ENCODE results near the gene RSPH3. TPM values are rescaled to one million over a fixed set of nuclear protein-coding genes. Genes with fewer than 3 reads are reported as not detected.
"Not testable (repeated sequence)": the region's sequence is repeated elsewhere in the genome, so short reads cannot be mapped to it uniquely, and the experiment has no call there.

Gene RSPH3
- total RNA-seq, 3 donors from 2014 or later (not counting 1 experiment from before 2014, with no cell fraction given) = 1.5 to 2.9 (median 2.4) TPM

- H3K27ac Mint-ChIP-seq = peak overlapping the region; percentile 97
- DNase-seq (no peak), ATAC-seq (no peak)
- no CpG with 5 or more reads among the region's 1 CpG for WGBS (ENCODE audit: insufficient coverage)
- Histone ChIP-seq H3K27me3 (ENCODE audit: control insufficient read depth, insufficient read depth, low read length) (no peaks in the 10 kb centered on the region), H3K4me1 (ENCODE audit: control insufficient read depth, insufficient read depth, low read length) (peaks cover 61% of the 10 kb centered on the region), H3K4me3 (ENCODE audit: low read length) (peak overlapping the region; percentile 7), H3K9me3 (ENCODE audit: control insufficient read depth, insufficient read depth, low read length) (no peaks in the 10 kb centered on the region), H3K36me3 (ENCODE audit: control insufficient read depth, insufficient read depth, low read length) (peaks cover 87% of the 10 kb centered on the region), H3K27ac (ENCODE audit: low read length) (peak overlapping the region; percentile 87)
- H3K27me3 Mint-ChIP-seq (ENCODE audit: low read depth in 2 of 2) = no peaks in the 10 kb centered on the region
- H3K9me3 Mint-ChIP-seq = no peaks in the 10 kb centered on the region
- H3K4me3 Mint-ChIP-seq = peak overlapping the region; percentile 98
- H3K36me3 Mint-ChIP-seq = peaks cover 52% of the 10 kb centered on the region
- H3K4me1 Mint-ChIP-seq = peaks cover 85 to 88% of the 10 kb centered on the region in 2 donors
- intact Hi-C loops (cut with micrococcal nuclease) = loop anchor here (1.0 to 10.0 kb wide), 7 partner anchors 31 to 1895 kb away; no protein-coding TSS in a partner anchor
- TF ChIP-seq CTCF (IDR thresholded peaks at IDR 0.05) = no peak
Observed at GRCh38 chr6:159039885-159040258, 39.9 kb upstream of the RSPH3 start.

GRCh38 chr6:159038914-159039884 lies 39.2 kb upstream of the RSPH3 start:
- peaks cover 61% of the 10 kb centered on the region for H3K4me1 ChIP-seq (ENCODE audit: control insufficient read depth, insufficient read depth, low read length)
- H3K27ac ChIP-seq (ENCODE audit: low read length) = peak overlapping the region; percentile 87
- Mint-ChIP-seq H3K27ac (peak overlapping the region; percentile 97), H3K9me3 (no peaks in the 10 kb centered on the region), H3K27me3 (ENCODE audit: low read depth in 2 of 2) (no peaks in the 10 kb centered on the region), H3K4me3 (peak overlapping the region; percentile 98), H3K4me1 (peaks cover 81 to 92% of the 10 kb centered on the region in 2 donors), H3K36me3 (peaks cover 55% of the 10 kb centered on the region)
- no peaks in the 10 kb centered on the region for H3K9me3 ChIP-seq (ENCODE audit: control insufficient read depth, insufficient read depth, low read length)
- peak; percentile 39 to 75 (median 68) for ATAC-seq
- H3K27me3 ChIP-seq (ENCODE audit: control insufficient read depth, insufficient read depth, low read length) = no peaks in the 10 kb centered on the region
- no peak for TF ChIP-seq CTCF (IDR thresholded peaks at IDR 0.05)
- WGBS (ENCODE audit: insufficient coverage) = 15% methylated on average over 3 of the region's 8 CpGs
- H3K4me3 ChIP-seq (ENCODE audit: low read length) = peak overlapping the region; percentile 8
- peak; percentile 37 to 71 for DNase-seq
- intact Hi-C loops (cut with micrococcal nuclease) = loop anchor here (1.0 to 5.0 kb wide), 5 partner anchors 30 to 1277 kb away; no protein-coding TSS in a partner anchor
- H3K36me3 ChIP-seq (ENCODE audit: control insufficient read depth, insufficient read depth, low read length) = peaks cover 93% of the 10 kb centered on the region

- Mint-ChIP-seq H3K36me3 (peaks cover 52% of the 10 kb centered on the region), H3K4me1 (peaks cover 79 to 83% of the 10 kb centered on the region in 2 donors), H3K4me3 (peak overlapping the region; percentile 91), H3K27ac (peak overlapping the region; percentile 97)
- H3K27me3 ChIP-seq (ENCODE audit: control insufficient read depth, insufficient read depth, low read length); DNase-seq; H3K4me3 ChIP-seq (ENCODE audit: low read length); ATAC-seq; H3K9me3 ChIP-seq (ENCODE audit: control insufficient read depth, insufficient read depth, low read length); H3K27me3 Mint-ChIP-seq (ENCODE audit: low read depth in 2 of 2); H3K9me3 Mint-ChIP-seq: not testable (repeated sequence)
- intact Hi-C loops (cut with micrococcal nuclease) = loop anchor here (2.0 to 5.0 kb wide), 4 partner anchors 30 to 1276 kb away; no protein-coding TSS in a partner anchor
- WGBS (ENCODE audit: insufficient coverage) = 52% methylated on average over 12 of the region's 12 CpGs
- peaks cover 64% of the 10 kb centered on the region for H3K4me1 ChIP-seq (ENCODE audit: control insufficient read depth, insufficient read depth, low read length)
- peaks cover 85% of the 10 kb centered on the region for H3K36me3 ChIP-seq (ENCODE audit: control insufficient read depth, insufficient read depth, low read length)
- H3K27ac ChIP-seq (ENCODE audit: low read length) = peak overlapping the region; percentile 87
Observed at GRCh38 chr6:159038318-159038717, 38.3 kb upstream of the RSPH3 start.

GRCh38 chr6:159037756-159038290 lies 37.8 kb upstream of the RSPH3 start:
- no peaks in the 10 kb centered on the region for H3K27me3 ChIP-seq (ENCODE audit: control insufficient read depth, insufficient read depth, low read length)
- H3K27ac ChIP-seq (ENCODE audit: low read length) = peak overlapping the region; percentile 87
- H3K27ac Mint-ChIP-seq = peak overlapping the region; percentile 97
- H3K27me3 Mint-ChIP-seq (ENCODE audit: low read depth in 2 of 2) = no peaks in the 10 kb centered on the region
- H3K4me3 ChIP-seq (ENCODE audit: low read length) = no peak overlapping the region
- H3K4me1 ChIP-seq (ENCODE audit: control insufficient read depth, insufficient read depth, low read length) = peaks cover 64% of the 10 kb centered on the region
- TF ChIP-seq CTCF (IDR thresholded peaks at IDR 0.05) = no peak
- peaks cover 78 to 83% of the 10 kb centered on the region in 2 donors for H3K4me1 Mint-ChIP-seq
- DNase-seq (no peak), ATAC-seq (no peak)
- H3K36me3 ChIP-seq (ENCODE audit: control insufficient read depth, insufficient read depth, low read length) = peaks cover 80% of the 10 kb centered on the region
- intact Hi-C loops (cut with micrococcal nuclease) = loop anchor here (2.0 to 5.0 kb wide), 4 partner anchors 29 to 1276 kb away; no protein-coding TSS in a partner anchor
- H3K36me3 Mint-ChIP-seq = peaks cover 47% of the 10 kb centered on the region
- H3K4me3 Mint-ChIP-seq = peak overlapping the region; percentile 91
- no peaks in the 10 kb centered on the region for H3K9me3 Mint-ChIP-seq
- WGBS (ENCODE audit: insufficient coverage) = 92% methylated on average over 5 of the region's 5 CpGs
- no peaks in the 10 kb centered on the region for H3K9me3 ChIP-seq (ENCODE audit: control insufficient read depth, insufficient read depth, low read length)

Measured in natural killer cell (primary cell).